K562 (cell line): ENCODE results near the gene SLC19A1. TPM values are rescaled to one million over a fixed set of nuclear protein-coding genes. Genes with fewer than 3 reads are reported as not detected.

Source experiments
- CBX1 ChIP-seq: sonication (generic); IDR thresholded peaks from 2 replicates; pipeline ENCODE4 v1.6.1; 2016; ENCODE audit warnings: antibody characterized with exemption, low read depth, mild to moderate bottlenecking
- CXXC5 ChIP-seq: fragments of 250-450 bp; sonication (Bioruptor Pico); IDR thresholded peaks from 2 replicates; pipeline ENCODE4 v1.8.0; 2022; ENCODE audit warnings: inconsistent platforms, mild to moderate bottlenecking, moderate library complexity
- DMBX1 ChIP-seq: fragments of 250-450 bp; sonication (Bioruptor Pico); IDR thresholded peaks from 2 replicates; pipeline ENCODE4 v1.8.0; 2022; ENCODE audit warnings: inconsistent platforms, mild to moderate bottlenecking, moderate library complexity, borderline replicate concordance
- FOXA3 ChIP-seq, 2 experiments: fragments of 450-650 bp in 1 of 2; sonication (generic) in 1 of 2; formaldehyde crosslinking; IDR thresholded peaks in 1 of 2; conservative IDR thresholded peaks in 1 of 2; 2 replicates each; pipeline versions ENCODE4 v1.4.0 to v1.8.0; 2020 to 2022; ENCODE audit warnings: mild to moderate bottlenecking in 2 of 2, missing genetic modification reagents in 1 of 2
- FUS ChIP-seq: fragments of 200-400 bp; formaldehyde crosslinking; optimal IDR thresholded peaks from 2 replicates; pipeline ENCODE3; 2017; ENCODE audit warnings: low read depth, low read length
- L3MBTL2 ChIP-seq: fragments of 450-650 bp; IDR thresholded peaks from 2 replicates; pipeline ENCODE4 v1.6.1; 2016; ENCODE audit warnings: mild to moderate bottlenecking, moderate library complexity
- NRF1 ChIP-seq, 2 experiments: fragments of 450-650 bp; IDR thresholded peaks in 1 of 2; conservative IDR thresholded peaks in 1 of 2; 2 replicates each; pipeline ENCODE4 v1.6.1; 2014; ENCODE audit warnings: mild to moderate bottlenecking in 2 of 2
- RBFOX2 ChIP-seq: fragments of 200-400 bp; formaldehyde crosslinking; IDR thresholded peaks from 2 replicates; pipeline ENCODE4 v1.6.1; 2017; ENCODE audit warnings: low read depth, mild to moderate bottlenecking, low read length, moderate library complexity
- TARDBP ChIP-seq: fragments of 450-650 bp; IDR thresholded peaks from 2 replicates; pipeline ENCODE4 v1.6.1; 2016
- TBL1XR1 ChIP-seq, 2 experiments: IDR thresholded peaks; 2 replicates each; pipeline ENCODE4 v1.6.1; 2012; ENCODE audit warnings: improper control_type of control experiment in 2 of 2, low read length in 2 of 2, mild to moderate bottlenecking in 1 of 2
- TOE1 ChIP-seq, 2 experiments: fragments of 450-650 bp in 1 of 2; sonication (generic) in 1 of 2; formaldehyde crosslinking in 1 of 2; IDR thresholded peaks; 2 replicates each; pipeline versions ENCODE4 v1.7.1 to v1.8.0; 2016 to 2022; ENCODE audit warnings: borderline replicate concordance in 2 of 2, mild to moderate bottlenecking in 2 of 2, antibody characterized with exemption in 1 of 2, inconsistent platforms in 1 of 2, low read depth in 1 of 2, missing genetic modification reagents in 1 of 2, moderate library complexity in 1 of 2
- polyA plus RNA-seq, 8 experiments: library from polyadenylated mRNA; depleted of rRNA in 4 of 8; stranded (reverse) in 5 of 8; unstranded in 3 of 8; fragments of >200 nt; fragmentation: Nextera tagmentation in 2 of 8; fragmentation: Illumina TruSeq in 1 of 8; extraction: Ambion mirVana in 2 of 8; extraction: Trizol in 1 of 8; gene quantifications; 2 replicates each; pipeline versions ENCODE4 v1.2.1 to v1.2.3, GENCODE V29; 2011 to 2014; ENCODE audit warnings: inconsistent platforms in 1 of 8, missing spikeins in 1 of 8
- total RNA-seq, 7 experiments: library from RNA; depleted of rRNA in 6 of 7; stranded (reverse); fragments of >200 nt in 6 of 7; fragmentation: Illumina TruSeq in 2 of 7; extraction: Trizol in 2 of 7; gene quantifications; 2 replicates each; pipeline versions ENCODE4 v1.2.1 to v1.2.3, GENCODE V29; 2011 to 2021; ENCODE audit warnings: low replicate concordance in 1 of 7
- TF ChIP-seq, protein P1 (sequence below), 2 experiments: fragments of 450-650 bp; formaldehyde crosslinking in 1 of 2; IDR thresholded peaks; 2 replicates each; pipeline versions ENCODE4 v1.4.0 to v1.6.1; 2014 to 2020; ENCODE audit warnings: mild to moderate bottlenecking in 2 of 2, borderline replicate concordance in 1 of 2, low read depth in 1 of 2

Gene SLC19A1
- total and polyA plus RNA-seq, 9 of the 15 experiments (the other 6 are each of a cell fraction or from before 2014, with no cell fraction given) = 0.65 to 88.7 (median 12.0) TPM

DNA sequence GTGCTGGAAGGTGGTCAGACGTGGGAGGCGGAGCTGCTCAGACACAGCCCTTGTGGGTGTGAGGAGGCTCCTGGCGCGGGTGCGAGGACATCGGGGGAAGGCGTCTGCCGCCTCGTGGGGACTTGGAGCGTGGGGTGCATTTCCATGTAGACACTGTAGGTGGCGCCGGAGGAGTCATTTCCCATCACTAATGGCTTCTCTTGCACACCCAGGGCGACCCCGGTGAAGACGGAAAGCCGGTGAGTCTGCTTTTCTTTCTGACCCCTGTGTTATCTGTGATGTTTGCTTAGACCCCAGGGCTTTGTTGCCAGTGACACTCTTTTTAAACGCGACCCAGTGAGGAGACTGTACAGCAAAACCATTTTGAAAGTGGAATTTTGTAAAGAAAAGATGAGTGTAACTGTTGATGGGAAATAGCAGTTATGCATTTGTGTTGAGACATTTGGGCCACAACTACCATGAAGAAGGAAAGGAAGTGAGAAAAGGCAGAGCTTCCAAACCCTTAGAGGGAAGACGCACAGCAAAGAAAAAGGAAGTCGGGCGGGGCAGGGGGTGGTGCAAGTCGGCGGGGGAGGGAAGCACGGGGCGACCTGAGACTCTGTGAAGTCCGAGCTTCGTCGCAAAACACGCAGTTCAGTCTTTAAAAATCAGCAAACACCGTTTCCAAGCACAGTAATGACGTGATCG lies 64.0 kb downstream of the SLC19A1 start (continued):
- TF ChIP-seq, protein P1, sequence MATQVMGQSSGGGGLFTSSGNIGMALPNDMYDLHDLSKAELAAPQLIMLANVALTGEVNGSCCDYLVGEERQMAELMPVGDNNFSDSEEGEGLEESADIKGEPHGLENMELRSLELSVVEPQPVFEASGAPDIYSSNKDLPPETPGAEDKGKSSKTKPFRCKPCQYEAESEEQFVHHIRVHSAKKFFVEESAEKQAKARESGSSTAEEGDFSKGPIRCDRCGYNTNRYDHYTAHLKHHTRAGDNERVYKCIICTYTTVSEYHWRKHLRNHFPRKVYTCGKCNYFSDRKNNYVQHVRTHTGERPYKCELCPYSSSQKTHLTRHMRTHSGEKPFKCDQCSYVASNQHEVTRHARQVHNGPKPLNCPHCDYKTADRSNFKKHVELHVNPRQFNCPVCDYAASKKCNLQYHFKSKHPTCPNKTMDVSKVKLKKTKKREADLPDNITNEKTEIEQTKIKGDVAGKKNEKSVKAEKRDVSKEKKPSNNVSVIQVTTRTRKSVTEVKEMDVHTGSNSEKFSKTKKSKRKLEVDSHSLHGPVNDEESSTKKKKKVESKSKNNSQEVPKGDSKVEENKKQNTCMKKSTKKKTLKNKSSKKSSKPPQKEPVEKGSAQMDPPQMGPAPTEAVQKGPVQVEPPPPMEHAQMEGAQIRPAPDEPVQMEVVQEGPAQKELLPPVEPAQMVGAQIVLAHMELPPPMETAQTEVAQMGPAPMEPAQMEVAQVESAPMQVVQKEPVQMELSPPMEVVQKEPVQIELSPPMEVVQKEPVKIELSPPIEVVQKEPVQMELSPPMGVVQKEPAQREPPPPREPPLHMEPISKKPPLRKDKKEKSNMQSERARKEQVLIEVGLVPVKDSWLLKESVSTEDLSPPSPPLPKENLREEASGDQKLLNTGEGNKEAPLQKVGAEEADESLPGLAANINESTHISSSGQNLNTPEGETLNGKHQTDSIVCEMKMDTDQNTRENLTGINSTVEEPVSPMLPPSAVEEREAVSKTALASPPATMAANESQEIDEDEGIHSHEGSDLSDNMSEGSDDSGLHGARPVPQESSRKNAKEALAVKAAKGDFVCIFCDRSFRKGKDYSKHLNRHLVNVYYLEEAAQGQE (IDR thresholded peaks at IDR 0.05; ENCODE audit: borderline replicate concordance) = peak; percentile 46; the same call in 1 of the 2 replicates
- TF ChIP-seq, protein P1 (CRISPR knock-in tag; IDR thresholded peaks at IDR 0.05; ENCODE audit: low read depth) = no peak
- TF ChIP-seq CBX1 = no peak
- TF ChIP-seq TOE1 (IDR thresholded peaks at IDR 0.05; ENCODE audit: borderline replicate concordance) = 0 out of 2 replicates have a peak, but pooled peaks have one; percentile 43
- TF ChIP-seq TOE1 (CRISPR knock-in tag; IDR thresholded peaks at IDR 0.05; ENCODE audit: borderline replicate concordance, low read depth) = no peak
- peak; percentile 56; the same call in 1 of the 2 replicates for TF ChIP-seq TARDBP
- TF ChIP-seq RBFOX2 = 0 out of 2 replicates have a peak, but pooled peaks have one; percentile 13
- 0 out of 2 replicates have a peak, but pooled peaks have one; percentile 52 for TF ChIP-seq DMBX1
- TF ChIP-seq NRF1 (conservative IDR thresholded peaks at IDR 0.05 in 1 of 2, IDR thresholded peaks at IDR 0.05 in 1 of 2) = peak; percentile 24 to 49; a peak in 2 of 4 replicates
- peak; percentile 92 for TF ChIP-seq L3MBTL2
- TF ChIP-seq FOXA3 (CRISPR knock-in tag; conservative IDR thresholded peaks at IDR 0.05 in 1 of 2, IDR thresholded peaks at IDR 0.05 in 1 of 2) = no peak
- no peak for TF ChIP-seq FUS
- peak; percentile 68 for TF ChIP-seq CXXC5 (CRISPR knock-in tag)
- peak in 1 of 2 experiments; percentile 16; a peak in 1 of 4 replicates for TF ChIP-seq TBL1XR1 (IDR thresholded peaks at IDR 0.05; ENCODE audit: low read length in 2 of 2)
